Glutamatergic neuron (in vitro differentiated cells): ENCODE data around the gene TAF3. TPM values are rescaled to one million over a fixed set of nuclear protein-coding genes. Genes with fewer than 3 reads are reported as not detected.

Experiments
- DNase-seq: peaks from one replicate; pipeline ENCODE4 v3.0.0; 2022
- H3K27ac Mint-ChIP-seq: one replicate; pipeline ENCODE4 v1.8.0; 2020; ENCODE audit warnings: mild to moderate bottlenecking, mixed read lengths, inconsistent platforms; ENCODE audit not compliant: unreplicated experiment
- H3K27me3 Mint-ChIP-seq: one replicate; pipeline ENCODE4 v1.8.0; 2020; ENCODE audit warnings: mild to moderate bottlenecking, moderate library complexity, mixed read lengths, inconsistent platforms; ENCODE audit not compliant: unreplicated experiment
- H3K36me3 Mint-ChIP-seq: one replicate; pipeline ENCODE4 v1.8.0; 2020; ENCODE audit warnings: mild to moderate bottlenecking, mixed read lengths, inconsistent platforms; ENCODE audit not compliant: unreplicated experiment
- H3K4me1 Mint-ChIP-seq: one replicate; pipeline ENCODE4 v1.8.0; 2020; ENCODE audit warnings: mild to moderate bottlenecking, low read depth, mixed read lengths, inconsistent platforms; ENCODE audit not compliant: unreplicated experiment
- H3K4me3 Mint-ChIP-seq: one replicate; pipeline ENCODE4 v1.8.0; 2020; ENCODE audit warnings: mild to moderate bottlenecking, mixed read lengths, inconsistent platforms; ENCODE audit not compliant: unreplicated experiment
- H3K9me3 Mint-ChIP-seq: one replicate; pipeline ENCODE4 v1.8.0; 2020; ENCODE audit warnings: mild to moderate bottlenecking, moderate library complexity, mixed read lengths, inconsistent platforms; ENCODE audit not compliant: unreplicated experiment
- total RNA-seq: library from RNA; stranded (reverse); fragmentation: NEBNext Ultra II Directional; extraction: Animal tissue kit (Norgen Biotek cat#: 25700); gene quantifications from one replicate; pipeline ENCODE4 v1.2.1, GENCODE V29; 2021; ENCODE audit not compliant: unreplicated experiment
- TF ChIP-seq, protein P1 (sequence below): fragments of 200-600 bp; sonication (generic); IDR thresholded peaks from one replicate; pipeline ENCODE4 v1.5.0; 2021; ENCODE audit not compliant: partially characterized antibody, unreplicated experiment

TAF3 gene
- total RNA-seq, 1 donor from 2014 or later: 10.2 TPM

DNA sequence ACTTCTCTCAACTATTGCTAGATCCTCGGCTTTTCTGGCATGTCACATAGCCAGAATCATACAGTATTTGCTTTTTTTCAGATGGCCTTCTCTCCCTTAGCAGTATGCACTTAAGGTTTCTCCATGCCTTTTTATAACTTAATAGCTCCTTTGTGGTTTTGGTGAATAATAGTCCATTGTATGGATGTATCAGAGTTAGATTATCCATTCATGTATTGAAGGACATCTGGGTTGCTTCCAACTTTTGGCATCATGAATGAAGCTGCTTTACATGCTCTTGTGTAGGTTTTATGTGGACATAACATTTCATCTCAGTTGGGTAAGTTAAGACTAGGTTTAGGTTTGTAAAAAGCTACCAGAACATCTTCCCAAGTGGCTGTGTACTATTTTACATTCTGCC lies 25.8 kb upstream of the TAF3 start:
- H3K36me3 Mint-ChIP-seq: no peaks in the 10 kb centered on the region
- H3K4me1 Mint-ChIP-seq: peaks cover 7% of the 10 kb centered on the region
- H3K27ac Mint-ChIP-seq: no peak overlapping the region
- no peak for DNase-seq
- peaks cover 2% of the 10 kb centered on the region for H3K9me3 Mint-ChIP-seq
- H3K4me3 Mint-ChIP-seq: no peak overlapping the region
- TF ChIP-seq, protein P1, sequence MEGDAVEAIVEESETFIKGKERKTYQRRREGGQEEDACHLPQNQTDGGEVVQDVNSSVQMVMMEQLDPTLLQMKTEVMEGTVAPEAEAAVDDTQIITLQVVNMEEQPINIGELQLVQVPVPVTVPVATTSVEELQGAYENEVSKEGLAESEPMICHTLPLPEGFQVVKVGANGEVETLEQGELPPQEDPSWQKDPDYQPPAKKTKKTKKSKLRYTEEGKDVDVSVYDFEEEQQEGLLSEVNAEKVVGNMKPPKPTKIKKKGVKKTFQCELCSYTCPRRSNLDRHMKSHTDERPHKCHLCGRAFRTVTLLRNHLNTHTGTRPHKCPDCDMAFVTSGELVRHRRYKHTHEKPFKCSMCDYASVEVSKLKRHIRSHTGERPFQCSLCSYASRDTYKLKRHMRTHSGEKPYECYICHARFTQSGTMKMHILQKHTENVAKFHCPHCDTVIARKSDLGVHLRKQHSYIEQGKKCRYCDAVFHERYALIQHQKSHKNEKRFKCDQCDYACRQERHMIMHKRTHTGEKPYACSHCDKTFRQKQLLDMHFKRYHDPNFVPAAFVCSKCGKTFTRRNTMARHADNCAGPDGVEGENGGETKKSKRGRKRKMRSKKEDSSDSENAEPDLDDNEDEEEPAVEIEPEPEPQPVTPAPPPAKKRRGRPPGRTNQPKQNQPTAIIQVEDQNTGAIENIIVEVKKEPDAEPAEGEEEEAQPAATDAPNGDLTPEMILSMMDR: no peak
- peaks cover 4% of the 10 kb centered on the region for H3K27me3 Mint-ChIP-seq

DNA sequence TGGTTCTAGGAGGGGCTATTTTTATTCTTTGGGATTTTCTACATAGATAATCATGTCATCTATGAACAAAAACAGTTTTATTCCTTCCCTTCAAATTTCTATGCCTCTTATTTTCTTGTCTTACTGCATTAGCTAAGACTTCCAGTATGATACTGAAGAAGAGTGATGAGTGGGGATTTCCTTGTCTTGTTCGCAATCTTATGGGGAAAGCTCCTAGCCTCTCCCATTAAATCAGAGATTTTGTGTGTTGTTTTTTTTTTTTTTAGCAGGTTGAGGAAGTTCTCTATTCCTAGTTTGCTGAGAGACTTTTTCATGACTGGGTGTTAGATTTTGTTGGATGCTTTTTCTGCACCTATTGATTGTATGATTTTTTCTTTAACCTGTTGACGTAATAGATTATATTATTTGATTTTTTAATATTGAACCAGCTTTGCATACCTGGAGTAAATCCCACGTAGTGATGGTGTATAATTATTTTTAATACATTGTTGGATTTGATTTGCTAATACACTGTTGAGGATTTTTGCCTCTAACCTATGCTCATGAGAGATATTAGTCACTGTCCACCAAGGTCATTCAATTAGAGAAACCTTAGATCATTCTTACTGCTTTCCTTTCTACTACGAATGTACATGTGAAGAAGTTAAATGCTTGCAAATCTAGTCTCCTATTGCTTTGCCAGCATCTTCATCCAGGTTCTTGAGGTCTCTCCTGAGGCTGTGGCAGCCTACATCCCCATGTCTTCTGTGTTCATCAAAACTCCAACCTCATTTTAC lies 23.9 kb upstream of the TAF3 start:
- TF ChIP-seq, protein P1: no peak
- Mint-ChIP-seq H3K27me3 (no peaks in the 10 kb centered on the region), H3K36me3 (no peaks in the 10 kb centered on the region), H3K4me3 (no peak overlapping the region), H3K9me3 (no peaks in the 10 kb centered on the region), H3K4me1 (peaks cover 7% of the 10 kb centered on the region), H3K27ac (no peak overlapping the region)
- no peak for DNase-seq

DNA sequence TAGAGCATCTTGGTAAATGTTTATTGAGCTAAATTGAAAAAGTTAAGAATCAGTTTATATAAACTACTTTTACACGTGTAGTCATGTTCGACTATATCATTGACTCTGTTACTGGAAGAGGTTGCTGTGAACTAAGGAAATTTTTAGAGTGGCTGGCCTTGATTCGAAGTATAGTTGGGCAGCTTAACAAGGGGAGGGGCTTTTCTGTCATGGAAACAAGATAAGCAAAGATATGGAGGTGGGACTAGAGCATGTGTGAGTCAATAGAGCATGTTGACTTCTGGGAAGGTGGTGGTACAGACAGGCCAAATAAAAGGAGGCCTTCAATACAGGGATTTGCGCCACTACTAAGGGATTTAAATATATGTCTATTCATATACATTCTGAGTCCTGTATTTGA lies 22.7 kb upstream of the TAF3 start:
- Mint-ChIP-seq H3K27ac (no peak overlapping the region), H3K27me3 (no peaks in the 10 kb centered on the region), H3K9me3 (no peaks in the 10 kb centered on the region), H3K36me3 (no peaks in the 10 kb centered on the region), H3K4me3 (no peak overlapping the region), H3K4me1 (peaks cover 5% of the 10 kb centered on the region)
- TF ChIP-seq, protein P1: no peak
- no peak for DNase-seq

DNA sequence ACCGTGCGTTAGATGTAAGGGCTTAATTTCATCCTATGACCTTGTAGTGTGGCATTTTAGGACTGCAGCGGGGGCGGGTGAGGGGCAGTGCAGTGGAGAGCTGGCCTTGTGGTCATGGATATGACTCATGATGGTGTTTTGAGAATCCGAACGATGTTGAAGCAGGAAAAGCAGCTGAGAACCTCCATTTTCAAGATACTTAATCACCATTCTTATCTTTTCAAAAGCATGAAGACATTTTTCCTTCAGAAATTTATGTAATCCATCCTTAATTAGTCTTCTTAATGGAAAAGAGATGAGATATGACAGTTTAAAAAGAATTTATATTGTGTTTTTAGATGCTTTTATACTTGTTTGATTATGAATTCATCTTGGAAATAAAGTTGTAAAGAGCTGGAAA lies 20.7 kb upstream of the TAF3 start:
- no peak for DNase-seq
- TF ChIP-seq, protein P1: no peak
- no peak overlapping the region for H3K27ac Mint-ChIP-seq
- H3K4me3 Mint-ChIP-seq: no peak overlapping the region
- no peaks in the 10 kb centered on the region for H3K27me3 Mint-ChIP-seq
- H3K36me3 Mint-ChIP-seq: no peaks in the 10 kb centered on the region
- peaks cover 3% of the 10 kb centered on the region for H3K4me1 Mint-ChIP-seq
- no peaks in the 10 kb centered on the region for H3K9me3 Mint-ChIP-seq

DNA sequence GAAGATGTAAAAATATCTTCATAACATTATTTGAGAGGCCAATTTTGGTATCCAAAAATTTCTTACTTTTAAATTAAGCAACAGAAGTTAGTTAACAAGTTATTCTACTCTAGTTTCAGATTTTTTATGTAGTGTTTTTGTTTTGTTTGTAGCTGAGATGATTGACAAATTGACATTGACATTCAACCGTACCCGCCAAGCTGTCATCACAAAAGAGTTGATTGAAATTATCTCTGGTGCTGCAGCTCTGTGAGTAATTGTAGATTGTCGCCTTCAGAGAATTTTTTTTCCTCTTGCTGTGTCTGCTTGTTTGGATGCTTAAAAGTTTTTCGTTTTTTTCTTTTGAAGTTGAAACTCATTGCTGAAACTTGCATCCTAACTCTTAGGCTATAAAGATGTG lies 15.7 kb upstream of the TAF3 start:
- no peak for DNase-seq
- TF ChIP-seq, protein P1: no peak
- Mint-ChIP-seq H3K27ac (no peak overlapping the region), H3K36me3 (no peaks in the 10 kb centered on the region), H3K27me3 (no peaks in the 10 kb centered on the region), H3K9me3 (no peaks in the 10 kb centered on the region), H3K4me1 (no peaks in the 10 kb centered on the region), H3K4me3 (no peak overlapping the region)
